ENCODE data around the gene SLC6A6. TPM values are rescaled to one million over a fixed set of nuclear protein-coding genes. Genes with fewer than 3 reads are reported as not detected.

SLC6A6 gene
- total RNA-seq, 6 experiments from 2014 or later: 22.5 to 33.0 (median 28.6) TPM

DNA sequence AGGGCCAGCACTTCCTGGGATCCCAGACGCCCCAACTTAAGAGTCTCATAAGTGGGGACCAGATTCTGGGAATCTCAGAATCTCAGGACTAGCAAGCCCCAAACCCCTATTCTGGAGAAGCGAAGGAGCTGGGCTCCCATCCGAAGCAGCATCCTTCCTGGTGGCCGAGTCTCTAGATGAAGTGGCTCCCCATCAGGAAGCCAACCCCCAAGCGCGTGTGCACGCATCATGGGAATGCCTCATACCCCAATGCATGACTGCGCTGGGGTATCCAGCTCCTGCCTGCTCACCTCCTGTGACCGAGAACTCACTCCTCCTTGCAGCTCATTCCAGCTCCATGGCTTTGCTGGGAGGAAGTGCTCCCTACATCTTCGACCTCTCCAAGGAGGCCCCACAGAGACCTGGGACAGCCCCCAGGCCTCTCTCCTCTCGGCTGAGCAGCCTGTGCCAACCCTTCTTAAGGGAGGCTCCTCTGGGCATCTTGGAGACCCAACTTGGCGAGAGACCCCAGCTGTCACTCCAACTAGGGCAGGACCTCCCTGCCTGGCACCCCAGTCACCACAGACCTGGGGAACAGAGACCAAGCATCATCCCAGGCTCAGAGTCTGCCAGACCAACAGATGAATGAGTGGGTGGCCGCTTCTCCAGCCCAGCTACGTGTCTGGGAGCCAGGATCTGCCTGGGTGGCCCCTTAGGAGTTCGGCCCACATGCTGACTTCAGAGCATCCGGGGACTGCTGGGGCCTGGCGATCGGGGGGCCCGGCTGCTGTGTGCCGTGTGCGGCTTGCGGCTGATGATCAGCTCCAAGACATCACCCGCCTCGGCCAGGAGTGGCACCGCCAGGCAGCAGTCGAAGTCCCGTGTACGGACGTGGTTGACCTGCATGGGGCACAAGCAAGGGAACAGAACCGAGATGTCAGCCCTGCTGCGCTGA lies 90.8 kb downstream of the SLC6A6 start:
- H3K9me3 Mint-ChIP-seq: no peaks in the 10 kb centered on the region
- no peak for DNase-seq
- H3K27me3 Mint-ChIP-seq (ENCODE audit: insufficient read depth): peaks cover 6% of the 10 kb centered on the region
- H3K4me1 Mint-ChIP-seq (ENCODE audit: low read depth): peaks cover 6% of the 10 kb centered on the region
- no peaks in the 10 kb centered on the region for H3K36me3 Mint-ChIP-seq (ENCODE audit: low read depth)
- TF ChIP-seq, protein P1, sequence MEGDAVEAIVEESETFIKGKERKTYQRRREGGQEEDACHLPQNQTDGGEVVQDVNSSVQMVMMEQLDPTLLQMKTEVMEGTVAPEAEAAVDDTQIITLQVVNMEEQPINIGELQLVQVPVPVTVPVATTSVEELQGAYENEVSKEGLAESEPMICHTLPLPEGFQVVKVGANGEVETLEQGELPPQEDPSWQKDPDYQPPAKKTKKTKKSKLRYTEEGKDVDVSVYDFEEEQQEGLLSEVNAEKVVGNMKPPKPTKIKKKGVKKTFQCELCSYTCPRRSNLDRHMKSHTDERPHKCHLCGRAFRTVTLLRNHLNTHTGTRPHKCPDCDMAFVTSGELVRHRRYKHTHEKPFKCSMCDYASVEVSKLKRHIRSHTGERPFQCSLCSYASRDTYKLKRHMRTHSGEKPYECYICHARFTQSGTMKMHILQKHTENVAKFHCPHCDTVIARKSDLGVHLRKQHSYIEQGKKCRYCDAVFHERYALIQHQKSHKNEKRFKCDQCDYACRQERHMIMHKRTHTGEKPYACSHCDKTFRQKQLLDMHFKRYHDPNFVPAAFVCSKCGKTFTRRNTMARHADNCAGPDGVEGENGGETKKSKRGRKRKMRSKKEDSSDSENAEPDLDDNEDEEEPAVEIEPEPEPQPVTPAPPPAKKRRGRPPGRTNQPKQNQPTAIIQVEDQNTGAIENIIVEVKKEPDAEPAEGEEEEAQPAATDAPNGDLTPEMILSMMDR (IDR thresholded peaks at IDR 0.05): no peak
- H3K27ac Mint-ChIP-seq: no peak overlapping the region
- H3K4me3 Mint-ChIP-seq: no peak overlapping the region

GRCh38 chr3:14494279-14494972 lies 92.0 kb downstream of the SLC6A6 start:
- H3K4me1 Mint-ChIP-seq (ENCODE audit: low read depth): no peaks in the 10 kb centered on the region; the same call in 1 of the 2 replicates
- no peak overlapping the region for H3K27ac Mint-ChIP-seq
- peaks cover 9% of the 10 kb centered on the region for H3K27me3 Mint-ChIP-seq (ENCODE audit: insufficient read depth)
- TF ChIP-seq, protein P1 (IDR thresholded peaks at IDR 0.05): no peak
- H3K4me3 Mint-ChIP-seq: no peak overlapping the region
- DNase-seq: no peak
- no peaks in the 10 kb centered on the region for H3K36me3 Mint-ChIP-seq (ENCODE audit: low read depth)
- no peaks in the 10 kb centered on the region for H3K9me3 Mint-ChIP-seq

- peaks cover 10% of the 10 kb centered on the region for H3K27me3 Mint-ChIP-seq (ENCODE audit: insufficient read depth)
- TF ChIP-seq, protein P1 (IDR thresholded peaks at IDR 0.05): no peak
- no peaks in the 10 kb centered on the region; the same call in 1 of the 2 replicates for H3K4me1 Mint-ChIP-seq (ENCODE audit: low read depth)
- H3K36me3 Mint-ChIP-seq (ENCODE audit: low read depth): no peaks in the 10 kb centered on the region
- no peak overlapping the region for H3K27ac Mint-ChIP-seq
- H3K4me3 Mint-ChIP-seq: no peak overlapping the region
- no peak for DNase-seq
- no peaks in the 10 kb centered on the region for H3K9me3 Mint-ChIP-seq
Observed at GRCh38 chr3:14494973-14495300, 92.5 kb downstream of the SLC6A6 start.

- TF ChIP-seq, protein P1 (IDR thresholded peaks at IDR 0.05): no peak
- no peaks in the 10 kb centered on the region for H3K4me1 Mint-ChIP-seq (ENCODE audit: low read depth)
- H3K36me3 Mint-ChIP-seq (ENCODE audit: low read depth): no peaks in the 10 kb centered on the region
- H3K9me3 Mint-ChIP-seq: peaks cover under 1% of the 10 kb centered on the region; the same call in 1 of the 2 replicates
- no peak overlapping the region for H3K4me3 Mint-ChIP-seq
- H3K27ac Mint-ChIP-seq: no peak overlapping the region
- peaks cover 13% of the 10 kb centered on the region for H3K27me3 Mint-ChIP-seq (ENCODE audit: insufficient read depth)
- no peak for DNase-seq
Observed at GRCh38 chr3:14496351-14496750, 93.9 kb downstream of the SLC6A6 start.

DNA sequence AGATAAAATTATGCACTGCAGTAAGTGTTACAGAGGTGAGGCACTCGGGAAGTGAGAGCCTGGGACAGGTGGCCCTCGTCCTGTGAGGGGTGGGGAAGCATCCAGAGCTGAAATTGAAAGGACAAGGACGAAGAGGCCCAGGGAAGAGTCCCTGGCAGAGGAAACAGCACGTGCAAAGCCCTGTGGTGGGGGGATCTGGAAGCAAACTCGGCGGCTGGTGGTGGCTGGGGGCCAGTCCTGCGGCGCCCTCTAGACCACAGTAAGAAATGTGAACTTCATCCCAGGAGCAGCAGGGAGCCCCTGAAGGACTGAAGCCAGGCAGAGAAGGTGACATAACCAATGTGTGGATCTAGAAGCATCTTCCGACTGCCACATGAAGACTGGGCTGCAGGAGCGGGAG lies 94.9 kb downstream of the SLC6A6 start:
- H3K36me3 Mint-ChIP-seq (ENCODE audit: low read depth): no peaks in the 10 kb centered on the region
- peaks cover 13% of the 10 kb centered on the region for H3K27me3 Mint-ChIP-seq (ENCODE audit: insufficient read depth)
- no peak overlapping the region for H3K4me3 Mint-ChIP-seq
- no peak overlapping the region for H3K27ac Mint-ChIP-seq
- no peak for DNase-seq
- H3K9me3 Mint-ChIP-seq: peaks cover 6% of the 10 kb centered on the region; the same call in 1 of the 2 replicates
- TF ChIP-seq, protein P1 (IDR thresholded peaks at IDR 0.05): no peak
- no peaks in the 10 kb centered on the region for H3K4me1 Mint-ChIP-seq (ENCODE audit: low read depth)

Measured in HFFc6 (cell line).